Epidermal melanocyte (primary cell): ENCODE measurements around the gene USP48.
"Not testable (repeated sequence)": the region's sequence is repeated elsewhere in the genome, so short reads cannot be mapped to it uniquely, and the experiment has no call there.

Experiments used
- DNase-seq: peaks from one replicate; pipeline ENCODE4 v3.0.0; 2011; ENCODE audit warnings: low spot score; ENCODE audit not compliant: insufficient read length

The USP48 gene

GRCh38 chr1:21782868-21783678 is at the start of gene USP48:
Gene USP48 (minus strand): TSS chr1:21783149. CDS start chr1:21782957, 192 bp downstream.
- peak; percentile 70 for DNase-seq

- DNase-seq: no peak
Measured at GRCh38 chr1:21831454-21831970, 48.6 kb upstream of the USP48 start.

DNA sequence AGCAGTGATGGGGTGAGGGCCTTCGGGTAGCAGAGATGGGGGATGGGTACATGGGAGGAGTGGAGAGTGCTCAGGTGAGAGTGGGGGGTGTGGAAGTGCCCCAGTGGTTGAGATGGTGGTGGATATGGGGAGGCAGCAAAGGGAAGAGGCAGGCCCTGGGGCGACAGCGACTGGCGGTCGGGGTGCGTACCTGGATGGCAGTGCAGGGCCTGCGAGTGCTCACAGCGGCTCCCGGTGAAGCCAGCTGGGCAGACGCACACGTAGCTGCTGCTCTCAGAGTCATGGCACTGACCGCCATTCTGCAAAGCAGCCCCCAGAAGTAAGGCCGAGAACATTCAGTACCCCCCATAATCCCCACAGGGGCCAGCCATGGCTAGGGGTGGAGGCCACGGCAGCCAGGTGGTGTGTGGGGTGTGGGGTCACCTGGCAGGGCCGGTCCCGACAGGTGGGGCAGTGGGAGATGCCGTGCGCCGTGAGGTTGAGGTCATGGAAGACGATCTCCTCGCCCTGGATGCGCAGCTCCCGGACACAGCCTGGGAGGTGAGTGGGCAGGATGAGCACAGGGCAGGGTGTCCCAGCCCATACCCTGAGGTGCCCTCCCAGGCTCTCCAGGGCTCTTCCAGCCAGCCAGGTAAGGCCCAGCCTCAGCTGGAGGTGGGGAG is 48.0 kb upstream of the USP48 start:
- DNase-seq: no peak

GRCh38 chr1:21829294-21829693 is 46.3 kb upstream of the USP48 start:
- DNase-seq: no peak

DNA sequence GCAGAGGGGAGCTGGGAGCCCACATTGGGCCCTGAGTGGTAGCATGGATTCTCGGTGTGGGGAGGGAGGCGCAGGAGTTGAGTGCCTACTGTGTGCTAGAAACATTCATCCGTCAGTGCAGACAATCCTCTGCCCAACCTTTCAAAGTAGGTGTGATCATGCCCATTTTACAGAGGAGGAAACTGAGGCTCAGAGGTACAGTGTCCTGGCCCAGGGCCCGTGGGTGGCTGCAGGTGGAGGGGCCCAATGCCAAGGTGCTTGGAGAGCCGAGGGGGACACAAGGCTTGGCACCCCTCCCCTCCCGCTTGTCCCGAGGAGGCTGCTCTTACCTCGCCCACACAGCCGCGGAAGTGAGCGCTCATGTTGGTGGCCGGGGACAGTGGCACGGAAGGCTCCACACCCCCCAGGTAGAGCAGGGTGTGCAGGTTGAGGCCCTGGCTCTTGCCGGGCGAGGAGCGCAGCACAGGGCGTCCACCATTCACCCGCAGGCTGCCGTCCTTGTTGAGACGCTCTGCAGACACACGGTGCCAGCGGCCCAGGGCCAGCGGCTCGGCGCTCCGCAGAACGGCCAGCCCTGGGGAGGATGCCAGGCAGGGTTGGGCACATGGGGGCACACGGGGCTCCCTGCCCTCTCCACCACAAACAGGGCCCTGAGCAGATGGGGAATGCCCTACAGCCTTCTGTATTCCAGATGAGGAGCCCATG is 45.7 kb upstream of the USP48 start:
- no peak for DNase-seq

GRCh38 chr1:21828075-21828474 is 45.1 kb upstream of the USP48 start:
- DNase-seq: no peak

GRCh38 chr1:21827141-21827679 is 44.3 kb upstream of the USP48 start:
- peak; percentile 15 for DNase-seq

GRCh38 chr1:21826694-21827093 is 43.7 kb upstream of the USP48 start:
- DNase-seq: not testable (repeated sequence)

DNA sequence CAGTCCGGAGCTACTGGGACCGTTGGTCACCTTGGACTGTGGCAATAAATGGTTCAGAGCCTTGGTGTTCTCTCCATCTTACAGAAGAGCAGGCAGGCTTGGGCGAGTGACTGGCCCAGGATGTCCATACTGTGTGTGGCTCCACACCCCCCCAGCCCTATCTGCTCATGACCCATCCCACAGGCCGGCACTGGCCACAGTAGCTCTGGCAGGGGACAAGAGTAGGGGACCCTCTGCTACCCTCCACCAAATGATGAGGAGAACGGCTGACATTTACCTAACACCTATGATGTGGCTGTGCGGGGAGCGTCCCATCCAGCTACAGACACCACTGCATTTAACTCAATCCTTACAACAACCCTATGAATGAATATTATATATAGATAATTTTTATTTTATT is 42.4 kb upstream of the USP48 start:
- DNase-seq: peak; percentile 12

DNA sequence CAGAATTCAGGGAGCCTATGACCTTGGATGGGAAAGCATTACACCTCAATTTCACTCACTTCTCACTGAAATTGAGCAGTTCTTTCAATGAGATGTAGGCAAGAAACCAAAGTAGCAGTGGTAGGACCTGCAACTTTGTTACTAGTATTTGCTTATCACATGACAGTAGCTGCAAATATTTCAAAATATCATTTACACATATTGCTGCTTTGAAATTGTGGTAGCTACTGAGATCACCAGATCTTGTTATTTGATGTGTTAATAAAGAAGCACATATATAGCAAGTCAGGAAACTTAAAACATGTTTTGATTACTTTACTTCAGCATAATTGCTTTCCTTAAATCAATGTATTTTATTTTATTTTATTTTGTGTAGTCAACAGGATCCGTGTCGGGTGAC is 42.0 kb upstream of the USP48 start:
- DNase-seq: peak; percentile 11

DNA sequence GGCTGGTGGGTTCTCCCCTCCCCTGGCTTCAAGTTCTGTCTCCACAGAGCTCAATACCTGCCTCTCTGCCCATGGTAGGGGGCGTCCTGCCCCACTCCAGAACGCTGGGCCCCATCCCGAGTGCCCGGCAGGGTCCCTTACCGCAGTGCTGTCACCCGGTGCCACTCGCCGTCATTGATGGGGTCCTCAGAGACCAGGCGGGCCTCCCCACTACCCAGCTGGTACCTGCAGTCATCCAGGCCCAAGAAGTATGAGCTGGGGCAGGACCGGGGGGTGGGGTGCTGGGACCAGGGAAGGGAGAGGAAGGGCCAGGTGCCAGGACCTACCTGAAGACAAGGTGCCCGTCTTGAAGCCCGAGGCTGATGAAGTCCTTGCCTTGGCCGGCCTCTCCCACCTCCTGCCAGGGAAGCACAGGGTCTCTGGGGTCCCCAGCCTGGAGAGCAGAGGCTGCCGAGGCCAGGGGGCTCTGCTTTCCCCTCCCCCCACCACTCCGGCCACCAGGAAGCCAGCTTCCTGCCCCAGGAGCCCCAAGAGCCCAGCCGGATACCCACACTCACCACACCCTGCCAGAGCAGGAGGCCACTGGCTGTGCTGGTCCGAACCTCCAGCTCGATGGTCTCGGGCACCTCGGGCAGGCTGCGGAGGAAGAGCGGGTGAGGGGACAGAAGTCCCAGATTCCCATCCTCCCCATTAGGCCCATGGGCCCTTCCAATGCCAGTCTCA is 41.2 kb upstream of the USP48 start:
- peak; percentile 8 for DNase-seq

- DNase-seq: no peak
Measured at GRCh38 chr1:21823206-21823979, 40.4 kb upstream of the USP48 start.

GRCh38 chr1:21822349-21822748 is 39.4 kb upstream of the USP48 start:
- DNase-seq: peak; percentile 12

- DNase-seq: peak; percentile 14
Measured at GRCh38 chr1:21821385-21822019, 38.6 kb upstream of the USP48 start.

GRCh38 chr1:21820597-21821232 is 37.8 kb upstream of the USP48 start:
- DNase-seq: peak; percentile 8

DNA sequence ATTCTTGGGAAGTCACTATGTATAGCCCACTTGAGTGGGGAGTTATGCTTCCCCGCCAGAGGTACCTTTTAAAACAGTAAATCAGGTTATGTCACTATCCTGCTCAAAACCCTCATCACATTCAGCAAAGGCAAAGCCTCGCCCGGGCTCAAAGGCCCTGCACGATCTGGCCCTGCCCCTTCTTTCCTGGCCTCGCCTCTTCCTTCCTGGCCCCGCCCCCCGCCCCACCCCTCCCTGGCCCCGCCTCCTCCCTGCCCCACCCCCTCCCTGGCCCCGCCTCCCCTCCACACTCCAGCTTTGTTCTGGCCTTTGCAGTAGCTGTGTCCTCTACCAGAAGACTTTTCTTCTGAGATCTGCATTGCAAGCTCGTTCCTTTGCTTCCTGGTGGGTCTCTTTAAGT is 35.7 kb upstream of the USP48 start:
- peak; percentile 48 for DNase-seq

DNA sequence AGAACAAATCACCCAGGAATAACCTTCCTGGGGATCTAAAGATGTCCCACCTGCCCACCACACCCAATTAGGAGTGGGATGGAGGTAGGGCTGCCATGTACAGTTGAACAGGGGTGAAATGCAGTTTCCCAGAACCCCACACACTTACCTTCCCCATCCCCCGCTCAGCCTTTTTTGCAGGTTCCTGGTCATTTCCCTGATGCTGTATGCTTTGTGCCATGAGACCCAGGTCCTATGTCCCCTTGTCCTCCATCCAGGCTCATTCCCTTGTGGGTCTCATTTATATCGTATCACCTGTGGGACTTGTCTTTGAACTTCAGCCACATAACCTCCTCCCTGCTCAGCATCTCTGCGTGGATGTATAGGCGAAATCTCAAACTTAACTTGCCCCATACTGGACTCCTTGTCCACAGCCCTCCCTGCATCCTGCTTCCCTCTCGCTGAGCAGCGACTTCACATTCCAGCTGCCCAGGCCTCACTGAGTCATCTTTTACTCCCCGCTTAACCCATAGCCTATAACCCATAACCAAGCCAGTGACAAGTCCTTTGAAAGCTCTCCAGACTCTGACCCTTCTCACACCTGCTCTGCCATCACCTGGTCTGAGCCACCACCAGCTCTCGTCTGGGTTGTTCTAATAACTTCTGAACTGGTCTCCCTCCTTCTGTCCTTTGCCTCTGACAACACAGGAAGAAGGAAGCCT is 33.8 kb upstream of the USP48 start:
- DNase-seq: peak; percentile 66

DNA sequence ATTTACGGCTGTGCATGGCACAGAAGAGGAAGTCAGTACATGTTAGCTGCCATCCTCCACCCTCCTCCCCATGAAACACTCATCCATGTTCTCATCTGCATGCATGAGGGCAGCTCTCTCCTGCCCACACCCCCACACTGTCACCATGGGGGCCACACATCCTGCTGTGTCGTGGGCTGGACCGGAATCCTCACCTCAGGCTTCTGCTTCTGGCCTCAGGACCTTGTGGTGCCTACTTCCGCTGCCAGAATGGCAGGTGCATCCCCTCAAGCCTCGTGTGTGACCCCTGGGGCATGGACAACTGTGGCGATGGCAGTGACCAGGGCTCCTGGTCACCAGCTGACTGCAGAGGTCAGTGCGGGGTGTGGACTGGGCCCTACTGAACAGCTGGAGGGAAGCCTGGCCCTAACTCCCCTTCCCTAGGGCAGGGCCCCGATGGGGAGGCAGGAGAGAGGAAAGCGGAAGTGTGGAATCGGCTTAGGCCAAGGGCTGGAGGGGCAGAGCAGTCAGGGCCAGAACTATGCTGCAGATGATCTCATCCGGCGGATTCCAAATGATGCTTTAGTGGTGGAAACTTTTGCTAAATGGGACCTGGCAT is 32.9 kb upstream of the USP48 start:
- DNase-seq: peak; percentile 8
